ENCODE measurements around the gene HECW1.
A peak's percentile ranks its signal among the peaks of the same experiment; 100 is the strongest.

HECW1 gene

GRCh38 chr7:43314379-43315158 is 202.1 kb downstream of the HECW1 start:
- DNase-seq, result no peak
- TF ChIP-seq CTCF (IDR thresholded peaks at IDR 0.05; ENCODE audit: low read depth, low read length), result 0 out of 2 replicates have a peak, but pooled peaks have one; percentile 11
- H3K9me3 ChIP-seq (ENCODE audit: severe bottlenecking), result no peaks in the 10 kb centered on the region
- no peaks in the 10 kb centered on the region for H3K27me3 ChIP-seq (ENCODE audit: insufficient read depth, low read depth, severe bottlenecking)
- H3K36me3 ChIP-seq, result no peaks in the 10 kb centered on the region
- H3K4me3 ChIP-seq (ENCODE audit: low read depth, low read length), result no peak overlapping the region
- H3K27ac ChIP-seq, result no peak overlapping the region

GRCh38 chr7:43317075-43317474 is 204.6 kb downstream of the HECW1 start:
- H3K36me3 ChIP-seq, result no peaks in the 10 kb centered on the region
- no peak overlapping the region for H3K4me3 ChIP-seq (ENCODE audit: low read depth, low read length)
- no peak overlapping the region for H3K27ac ChIP-seq
- no peak for TF ChIP-seq CTCF (IDR thresholded peaks at IDR 0.05; ENCODE audit: low read depth, low read length)
- peaks cover 2% of the 10 kb centered on the region for H3K9me3 ChIP-seq (ENCODE audit: severe bottlenecking)
- no peaks in the 10 kb centered on the region for H3K27me3 ChIP-seq (ENCODE audit: insufficient read depth, low read depth, severe bottlenecking)
- no peak for DNase-seq

- H3K4me3 ChIP-seq (ENCODE audit: low read depth, low read length), result no peak overlapping the region
- no peak for DNase-seq
- no peaks in the 10 kb centered on the region for H3K27me3 ChIP-seq (ENCODE audit: insufficient read depth, low read depth, severe bottlenecking)
- no peaks in the 10 kb centered on the region for H3K36me3 ChIP-seq
- peaks cover 3% of the 10 kb centered on the region for H3K9me3 ChIP-seq (ENCODE audit: severe bottlenecking)
- no peak overlapping the region for H3K27ac ChIP-seq
- no peak for TF ChIP-seq CTCF (IDR thresholded peaks at IDR 0.05; ENCODE audit: low read depth, low read length)
Observed at GRCh38 chr7:43318188-43318770, 205.8 kb downstream of the HECW1 start.

- Histone ChIP-seq H3K27me3 (ENCODE audit: insufficient read depth, low read depth, severe bottlenecking) (no peaks in the 10 kb centered on the region), H3K4me3 (ENCODE audit: low read depth, low read length) (no peak overlapping the region), H3K9me3 (ENCODE audit: severe bottlenecking) (peaks cover 3% of the 10 kb centered on the region), H3K27ac (no peak overlapping the region), H3K36me3 (no peaks in the 10 kb centered on the region)
- DNase-seq, result no peak
- no peak for TF ChIP-seq CTCF (IDR thresholded peaks at IDR 0.05; ENCODE audit: low read depth, low read length)
Observed at GRCh38 chr7:43325595-43325994, 213.1 kb downstream of the HECW1 start.

GRCh38 chr7:43328336-43328735 is 215.9 kb downstream of the HECW1 start:
- Histone ChIP-seq H3K4me3 (ENCODE audit: low read depth, low read length) (no peak overlapping the region), H3K9me3 (ENCODE audit: severe bottlenecking) (no peaks in the 10 kb centered on the region), H3K36me3 (no peaks in the 10 kb centered on the region), H3K27me3 (ENCODE audit: insufficient read depth, low read depth, severe bottlenecking) (no peaks in the 10 kb centered on the region), H3K27ac (no peak overlapping the region)
- no peak for DNase-seq
- TF ChIP-seq CTCF (IDR thresholded peaks at IDR 0.05; ENCODE audit: low read depth, low read length), result no peak
